KBM-7 (cell line): ENCODE data around the gene NAT14.
"Not testable (repeated sequence)": the region's sequence is repeated elsewhere in the genome, so short reads cannot be mapped to it uniquely, and the experiment has no call there.

Experiments
- DNase-seq: peaks from one replicate; pipeline ENCODE4 v3.0.0-alpha.2; 2015
- in situ Hi-C: fragments of 300-500 bp; cut with MboI; formaldehyde crosslinking; loops from 2 replicates; pipeline ENCODE4 v1.14.3; 2020; ENCODE audit warnings: low sequenced_read_pairs, low pct_unique_long_range_greater_than_20kb, mixed read lengths

The NAT14 gene

DNA sequence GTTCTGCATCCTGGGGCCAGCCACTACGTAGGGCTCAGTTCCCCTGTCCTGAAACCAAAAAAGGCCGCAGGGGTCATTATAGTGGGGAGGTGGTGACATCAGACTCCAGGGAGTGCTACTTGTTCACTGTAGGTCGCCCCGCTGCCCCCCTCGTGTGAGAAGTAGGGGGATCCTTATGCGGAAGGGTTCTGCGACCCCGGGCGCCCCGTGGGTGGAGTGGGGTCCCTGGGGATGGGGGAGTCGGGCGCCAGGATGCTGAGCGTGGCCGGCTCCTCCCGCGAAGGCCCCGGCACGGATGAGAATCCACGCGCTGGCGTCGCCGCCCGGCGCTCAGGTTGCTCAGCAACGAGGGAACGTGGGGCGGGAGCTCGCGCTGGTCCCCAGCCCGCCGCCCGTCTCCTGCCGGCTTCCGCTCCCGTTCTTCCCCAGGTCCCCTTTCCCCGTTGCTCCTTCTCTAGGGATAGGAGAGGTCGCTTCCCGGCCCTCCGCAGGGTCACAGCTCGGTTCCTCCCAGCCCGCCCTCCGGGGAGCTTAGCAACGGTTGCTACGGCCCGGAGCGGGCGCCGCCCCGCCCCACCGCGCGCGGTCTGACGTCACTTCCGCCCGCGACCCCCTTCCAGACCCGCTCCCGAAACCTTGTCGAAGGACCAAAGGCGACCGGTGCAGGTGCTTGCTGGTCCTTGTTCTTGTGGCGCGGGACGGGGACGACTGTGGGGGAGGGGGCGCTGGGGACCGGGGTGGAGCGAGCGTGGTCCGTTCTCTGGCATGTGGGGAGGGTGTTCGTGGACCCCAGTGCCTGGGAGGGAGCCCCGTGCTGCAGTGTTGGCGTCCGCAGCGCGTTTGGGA, at the start of gene NAT14:
NAT14 (plus strand) TSS at position 596 of the 846 bp plus-strand sequence. CDS start 521 bp downstream, outside the sequence.
- DNase-seq = peak; percentile 77
- in situ Hi-C loops = no loop called here

- in situ Hi-C loops = no loop called here
Observed at GRCh38 chr19:55436847-55437246, 48.1 kb upstream of the NAT14 start.

GRCh38 chr19:55437410-55437809, 47.6 kb upstream of the NAT14 start:
- in situ Hi-C loops = no loop called here
- peak; percentile 80 for DNase-seq

More at GRCh38 chr19:55436847-55437246, 48.1 kb upstream of the NAT14 start:
- no peak for DNase-seq

DNA sequence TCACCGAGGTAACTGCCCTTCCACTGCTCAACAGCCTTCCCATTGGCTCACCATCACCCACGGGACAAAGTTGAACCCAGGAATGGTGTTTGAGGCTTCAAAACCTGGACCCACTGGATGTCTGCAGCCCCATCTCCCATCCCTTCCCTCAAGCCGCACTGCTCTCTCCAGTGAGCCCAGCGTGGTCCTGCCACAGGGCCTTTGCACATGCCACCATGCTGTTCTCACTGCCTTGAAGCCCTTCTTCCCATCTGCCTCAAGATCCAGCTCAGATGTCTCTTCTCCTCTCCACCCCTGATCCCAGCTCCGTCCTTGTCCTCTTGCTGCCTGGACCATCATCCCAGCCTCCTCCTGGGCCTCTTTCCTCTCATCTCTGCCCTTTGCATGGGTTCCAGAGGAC, 45.9 kb upstream of the NAT14 start:
- DNase-seq = no peak
- in situ Hi-C loops = no loop called here

GRCh38 chr19:55440411-55441105, 44.4 kb upstream of the NAT14 start:
- DNase-seq = no peak
- in situ Hi-C loops = no loop called here

GRCh38 chr19:55441319-55441691, 43.7 kb upstream of the NAT14 start:
- in situ Hi-C loops = no loop called here

GRCh38 chr19:55441692-55442321, 43.2 kb upstream of the NAT14 start:
- no peak for DNase-seq
- in situ Hi-C loops = no loop called here

More at GRCh38 chr19:55441319-55441691, 43.7 kb upstream of the NAT14 start:
- DNase-seq = no peak

- no peak for DNase-seq
- in situ Hi-C loops = no loop called here
Observed at GRCh38 chr19:55442372-55442961, 42.5 kb upstream of the NAT14 start.

DNA sequence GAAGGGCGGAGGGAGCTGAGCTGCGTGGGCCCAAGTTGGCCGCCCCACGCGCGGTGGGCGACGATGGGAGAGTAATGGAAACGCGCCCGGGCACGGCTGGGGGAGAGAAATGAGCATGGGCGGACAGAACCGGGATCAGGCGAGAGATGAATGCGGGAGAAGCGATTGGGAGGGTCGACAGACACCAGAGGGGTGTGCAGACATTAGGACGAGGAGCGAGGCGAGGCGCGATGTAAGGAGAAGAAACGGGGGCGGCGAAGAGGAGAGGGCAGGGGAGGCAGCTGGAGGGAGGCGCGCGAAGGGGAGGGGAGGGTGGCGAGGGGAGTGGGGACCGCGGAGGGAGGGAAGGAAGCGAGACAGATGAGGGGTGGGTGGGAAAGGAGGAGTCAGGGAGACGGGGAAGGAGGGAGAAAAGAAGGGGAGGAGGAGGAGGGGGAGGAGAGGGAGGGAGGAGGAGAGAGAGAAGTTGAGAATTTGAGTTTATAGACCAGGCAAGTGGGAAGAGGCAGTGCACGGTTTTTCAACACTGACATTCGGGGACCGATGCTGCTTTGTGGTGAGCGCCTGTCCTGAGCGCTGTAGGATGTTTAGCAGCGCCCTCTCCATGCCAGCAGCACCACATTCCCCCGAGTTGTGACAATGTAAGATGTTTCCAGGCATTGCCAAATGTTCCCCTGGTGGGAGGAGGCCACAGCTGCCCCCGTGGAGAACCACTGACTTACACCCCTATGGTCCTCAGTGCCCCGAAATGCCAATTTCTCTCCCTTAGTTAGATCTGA, 41.8 kb upstream of the NAT14 start, which contains the start of gene SHISA7:
SHISA7 (minus strand) TSS at position 256 of the 779 bp plus-strand sequence. CDS start 437 bp downstream, outside the sequence.
- DNase-seq = no peak
- in situ Hi-C loops = no loop called here

DNA sequence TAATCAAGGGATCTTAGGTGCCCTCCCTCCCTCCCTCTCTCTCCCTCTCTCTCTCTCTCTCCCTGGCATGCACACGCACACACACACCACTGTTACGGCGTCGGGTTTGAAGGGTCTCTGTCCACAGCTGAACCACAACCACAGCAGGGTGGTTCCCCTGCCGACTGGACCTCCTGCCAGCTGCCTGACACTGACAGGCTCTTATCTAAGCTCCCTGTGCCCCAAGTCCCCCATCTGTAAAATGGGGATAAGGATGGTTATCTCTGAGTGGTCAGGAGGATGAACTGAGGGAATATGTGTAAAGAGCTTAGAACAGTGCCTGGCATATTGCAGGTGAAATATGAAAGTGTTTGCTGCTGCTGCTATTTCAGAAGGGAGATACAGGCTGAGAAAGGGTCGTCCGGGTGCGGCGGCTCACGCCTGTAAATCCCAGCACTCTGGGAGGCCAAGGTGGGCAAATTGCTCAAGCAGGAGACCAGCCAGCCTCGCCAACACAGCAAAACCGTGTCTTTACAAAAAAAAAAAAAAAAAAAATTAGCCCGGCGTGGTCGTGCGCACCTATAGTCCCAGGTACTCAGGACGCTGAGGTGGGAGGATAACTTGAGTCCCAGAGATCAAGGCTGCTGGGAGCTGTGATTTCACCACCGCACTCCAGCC, 41.0 kb upstream of the NAT14 start:
- DNase-seq = no peak
- in situ Hi-C loops = no loop called here

DNA sequence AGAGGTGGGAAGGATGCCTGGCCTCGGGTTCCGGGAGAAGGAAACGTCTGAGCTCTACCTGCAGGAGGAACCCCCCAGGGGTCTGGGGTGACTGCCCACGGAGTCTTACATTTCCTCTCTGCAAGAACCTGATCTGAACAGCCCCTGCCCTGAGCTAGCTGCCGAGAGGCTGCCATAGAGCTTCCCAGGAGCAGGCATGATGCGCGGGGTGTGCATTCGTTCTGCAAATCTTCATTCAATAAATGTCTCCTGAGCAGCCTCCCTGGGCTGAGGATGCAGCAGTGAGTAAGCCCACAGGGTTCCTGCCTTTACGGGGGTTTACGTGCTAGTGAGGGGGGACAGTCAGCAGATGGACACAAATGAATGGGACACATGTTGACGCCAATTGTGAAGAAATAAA, 40.3 kb upstream of the NAT14 start:
- in situ Hi-C loops = no loop called here
- no peak for DNase-seq

- no peak for DNase-seq
- in situ Hi-C loops = no loop called here
Observed at GRCh38 chr19:55446060-55446459, 38.9 kb upstream of the NAT14 start.

- peak; percentile 58 for DNase-seq
- in situ Hi-C loops = no loop called here
Observed at GRCh38 chr19:55447421-55448174, 37.4 kb upstream of the NAT14 start.

DNA sequence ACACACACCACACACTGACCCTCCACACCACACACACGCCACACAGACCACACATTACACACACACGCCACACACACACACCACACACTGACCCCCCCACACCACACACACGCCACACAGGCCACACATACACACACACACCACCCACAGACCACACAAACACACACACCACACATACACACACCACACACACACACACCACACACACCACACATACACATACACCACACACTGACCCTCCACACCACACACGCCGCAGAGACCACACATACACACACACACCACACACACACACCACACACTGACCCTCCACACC, 36.9 kb upstream of the NAT14 start:
- DNase-seq, in situ Hi-C loops: not testable (repeated sequence)

GRCh38 chr19:55449469-55449868, 35.5 kb upstream of the NAT14 start:
- in situ Hi-C loops = no loop called here

GRCh38 chr19:55451163-55451964, 33.6 kb upstream of the NAT14 start:
- in situ Hi-C loops = no loop called here
- no peak for DNase-seq

More at GRCh38 chr19:55449469-55449868, 35.5 kb upstream of the NAT14 start:
- no peak for DNase-seq
